Measurements from ENCODE around the gene ZNF865.

The ZNF865 gene

DNA sequence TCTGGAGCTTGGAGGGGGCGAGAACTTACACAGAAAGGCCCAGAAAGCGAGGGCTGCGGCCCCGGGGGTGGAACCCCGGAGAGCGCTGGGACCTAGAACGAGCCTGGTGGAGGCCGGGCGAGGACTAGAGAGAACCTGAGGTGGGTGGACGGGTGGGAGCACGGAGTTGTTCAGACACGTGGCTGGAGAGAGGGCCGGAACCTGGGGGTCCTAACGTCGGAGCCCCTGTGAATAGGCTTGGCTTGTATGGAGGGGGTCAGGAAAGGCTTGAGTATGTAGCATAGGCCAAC is 38.4 kb downstream of the ZNF865 start:
- DNase-seq (ENCODE audit: low read depth) = no peak
- TF ChIP-seq, protein P1, sequence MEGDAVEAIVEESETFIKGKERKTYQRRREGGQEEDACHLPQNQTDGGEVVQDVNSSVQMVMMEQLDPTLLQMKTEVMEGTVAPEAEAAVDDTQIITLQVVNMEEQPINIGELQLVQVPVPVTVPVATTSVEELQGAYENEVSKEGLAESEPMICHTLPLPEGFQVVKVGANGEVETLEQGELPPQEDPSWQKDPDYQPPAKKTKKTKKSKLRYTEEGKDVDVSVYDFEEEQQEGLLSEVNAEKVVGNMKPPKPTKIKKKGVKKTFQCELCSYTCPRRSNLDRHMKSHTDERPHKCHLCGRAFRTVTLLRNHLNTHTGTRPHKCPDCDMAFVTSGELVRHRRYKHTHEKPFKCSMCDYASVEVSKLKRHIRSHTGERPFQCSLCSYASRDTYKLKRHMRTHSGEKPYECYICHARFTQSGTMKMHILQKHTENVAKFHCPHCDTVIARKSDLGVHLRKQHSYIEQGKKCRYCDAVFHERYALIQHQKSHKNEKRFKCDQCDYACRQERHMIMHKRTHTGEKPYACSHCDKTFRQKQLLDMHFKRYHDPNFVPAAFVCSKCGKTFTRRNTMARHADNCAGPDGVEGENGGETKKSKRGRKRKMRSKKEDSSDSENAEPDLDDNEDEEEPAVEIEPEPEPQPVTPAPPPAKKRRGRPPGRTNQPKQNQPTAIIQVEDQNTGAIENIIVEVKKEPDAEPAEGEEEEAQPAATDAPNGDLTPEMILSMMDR (conservative IDR thresholded peaks at IDR 0.05; ENCODE audit: control insufficient read depth, insufficient read depth, low read depth, low read length) = no peak
- peak overlapping the region; percentile 77 for H3K4me3 ChIP-seq (ENCODE audit: control insufficient read depth, low read depth, low read length)

DNA sequence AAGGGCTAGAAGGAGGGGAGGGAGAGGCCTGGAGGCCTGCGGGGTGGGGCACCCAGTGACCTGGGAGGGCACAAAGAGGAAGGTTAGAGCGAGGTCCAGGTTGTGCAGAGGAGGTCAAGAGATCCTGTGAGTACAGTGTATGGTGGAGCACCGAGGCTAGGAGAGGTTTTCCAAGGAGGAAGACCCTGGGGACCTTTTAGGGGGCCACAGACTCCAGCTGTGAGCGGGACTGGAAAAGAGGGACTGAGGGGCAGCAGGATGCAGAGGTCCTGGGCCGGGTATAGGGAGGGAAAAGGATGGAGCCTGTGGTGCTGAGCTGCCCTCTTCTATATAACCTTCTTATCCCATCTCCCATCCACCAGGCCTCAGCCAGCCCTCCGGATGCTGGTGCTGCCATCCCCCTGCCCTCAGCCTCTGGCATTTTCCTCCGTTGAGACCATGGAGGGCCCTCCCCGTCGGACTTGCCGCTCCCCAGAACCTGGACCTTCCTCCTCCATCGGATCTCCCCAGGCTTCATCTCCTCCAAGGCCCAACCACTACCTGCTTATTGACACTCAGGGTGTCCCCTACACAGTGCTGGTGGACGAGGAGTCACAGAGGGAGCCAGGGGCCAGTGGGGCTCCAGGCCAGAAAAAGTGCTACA is 38.9 kb downstream of the ZNF865 start:
- H3K4me3 ChIP-seq (ENCODE audit: control insufficient read depth, low read depth, low read length) = peak overlapping the region; percentile 77
- TF ChIP-seq, protein P1 (conservative IDR thresholded peaks at IDR 0.05; ENCODE audit: control insufficient read depth, insufficient read depth, low read depth, low read length) = no peak
- no peak for DNase-seq (ENCODE audit: low read depth)

DNA sequence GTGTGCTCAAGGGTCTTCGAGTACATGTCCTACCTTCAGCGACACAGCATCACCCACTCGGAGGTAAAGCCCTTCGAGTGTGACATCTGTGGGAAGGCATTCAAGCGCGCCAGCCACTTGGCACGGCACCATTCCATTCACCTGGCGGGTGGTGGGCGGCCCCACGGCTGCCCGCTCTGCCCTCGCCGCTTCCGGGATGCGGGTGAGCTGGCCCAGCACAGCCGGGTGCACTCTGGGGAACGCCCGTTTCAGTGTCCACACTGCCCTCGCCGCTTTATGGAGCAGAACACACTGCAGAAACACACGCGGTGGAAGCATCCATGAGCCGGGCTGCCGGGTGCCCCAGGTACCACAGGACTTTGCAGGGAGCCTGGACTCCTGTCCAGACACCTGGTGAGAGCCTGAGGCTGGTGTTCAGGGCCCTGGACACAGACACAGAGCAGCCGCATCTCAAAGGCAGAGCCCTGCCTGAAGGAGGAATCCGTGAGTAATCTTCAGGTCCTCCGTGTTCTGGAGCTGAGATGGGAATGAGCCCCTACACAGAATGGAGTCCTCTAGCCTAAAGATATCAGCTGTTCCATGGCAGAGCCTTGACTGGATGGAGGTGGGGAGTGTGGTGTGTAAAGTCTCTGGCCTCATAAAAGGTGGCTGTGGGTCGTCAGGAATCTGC is 39.5 kb downstream of the ZNF865 start:
- H3K4me3 ChIP-seq (ENCODE audit: control insufficient read depth, low read depth, low read length) = peak overlapping the region; percentile 77
- TF ChIP-seq, protein P1 (conservative IDR thresholded peaks at IDR 0.05; ENCODE audit: control insufficient read depth, insufficient read depth, low read depth, low read length) = no peak
- no peak for DNase-seq (ENCODE audit: low read depth)

DNA sequence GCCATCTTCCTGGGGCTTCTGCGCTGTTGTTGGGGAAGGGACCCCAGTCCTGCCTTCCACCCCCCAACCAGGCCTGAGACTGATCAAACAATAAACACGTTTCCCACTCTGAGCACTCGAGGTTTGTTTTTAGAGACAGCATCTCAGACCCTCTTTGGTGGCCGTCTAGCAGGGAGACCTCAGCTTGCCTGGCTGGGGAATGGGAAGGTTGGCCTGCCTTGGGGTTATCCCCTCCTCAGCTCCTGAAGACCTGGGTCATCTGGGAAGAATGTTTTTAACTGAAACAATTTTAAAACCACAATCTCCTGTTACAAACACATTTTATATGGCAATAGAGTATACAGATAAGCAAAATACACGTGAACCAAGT is 40.0 kb downstream of the ZNF865 start:
- no peak for DNase-seq (ENCODE audit: low read depth)
- TF ChIP-seq, protein P1 (conservative IDR thresholded peaks at IDR 0.05; ENCODE audit: control insufficient read depth, insufficient read depth, low read depth, low read length) = no peak
- H3K4me3 ChIP-seq (ENCODE audit: control insufficient read depth, low read depth, low read length) = no peak overlapping the region

DNA sequence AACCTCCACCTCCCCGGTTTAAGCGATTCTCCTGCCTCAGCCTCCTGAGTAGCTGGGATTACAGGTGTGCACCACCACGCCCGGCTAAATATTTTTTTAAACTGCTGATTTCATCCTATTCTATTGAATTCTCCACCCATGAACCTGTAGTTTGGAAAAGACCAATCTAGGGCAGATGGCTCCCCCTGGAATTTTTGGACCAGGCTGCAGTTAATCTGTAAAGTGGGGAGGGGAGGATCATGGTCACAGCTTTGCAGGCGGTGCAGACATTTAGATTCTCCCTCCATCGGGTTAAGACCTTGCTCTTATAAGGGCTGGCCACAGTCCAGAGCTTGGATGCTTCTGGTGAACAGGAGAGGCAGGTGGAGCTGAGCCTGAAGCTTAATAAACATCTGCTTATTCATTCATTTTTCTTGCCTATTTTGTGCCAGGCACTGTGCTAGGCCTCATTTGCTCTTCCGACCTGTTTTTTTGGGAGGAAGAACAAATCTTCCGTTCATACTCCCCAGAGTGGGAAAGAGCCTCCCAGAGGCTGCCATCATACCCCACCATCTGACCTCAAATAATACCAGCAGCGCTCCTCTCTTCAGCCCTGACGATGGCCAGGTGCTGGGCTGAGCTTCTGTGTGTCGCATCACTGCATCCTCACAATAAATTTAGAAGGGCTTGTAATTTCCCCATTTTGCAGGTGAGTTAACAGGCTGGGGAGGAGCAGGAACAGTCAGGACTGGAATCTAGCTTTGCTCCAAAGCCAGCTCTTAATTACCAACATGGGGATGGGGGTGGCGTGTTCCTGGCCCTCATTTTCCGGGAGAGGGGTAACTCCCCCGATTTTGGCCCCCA is 41.7 kb downstream of the ZNF865 start:
- peak overlapping the region; percentile 59 for H3K4me3 ChIP-seq (ENCODE audit: control insufficient read depth, low read depth, low read length)
- TF ChIP-seq, protein P1 (conservative IDR thresholded peaks at IDR 0.05; ENCODE audit: control insufficient read depth, insufficient read depth, low read depth, low read length) = no peak
- DNase-seq (ENCODE audit: low read depth) = no peak

DNA sequence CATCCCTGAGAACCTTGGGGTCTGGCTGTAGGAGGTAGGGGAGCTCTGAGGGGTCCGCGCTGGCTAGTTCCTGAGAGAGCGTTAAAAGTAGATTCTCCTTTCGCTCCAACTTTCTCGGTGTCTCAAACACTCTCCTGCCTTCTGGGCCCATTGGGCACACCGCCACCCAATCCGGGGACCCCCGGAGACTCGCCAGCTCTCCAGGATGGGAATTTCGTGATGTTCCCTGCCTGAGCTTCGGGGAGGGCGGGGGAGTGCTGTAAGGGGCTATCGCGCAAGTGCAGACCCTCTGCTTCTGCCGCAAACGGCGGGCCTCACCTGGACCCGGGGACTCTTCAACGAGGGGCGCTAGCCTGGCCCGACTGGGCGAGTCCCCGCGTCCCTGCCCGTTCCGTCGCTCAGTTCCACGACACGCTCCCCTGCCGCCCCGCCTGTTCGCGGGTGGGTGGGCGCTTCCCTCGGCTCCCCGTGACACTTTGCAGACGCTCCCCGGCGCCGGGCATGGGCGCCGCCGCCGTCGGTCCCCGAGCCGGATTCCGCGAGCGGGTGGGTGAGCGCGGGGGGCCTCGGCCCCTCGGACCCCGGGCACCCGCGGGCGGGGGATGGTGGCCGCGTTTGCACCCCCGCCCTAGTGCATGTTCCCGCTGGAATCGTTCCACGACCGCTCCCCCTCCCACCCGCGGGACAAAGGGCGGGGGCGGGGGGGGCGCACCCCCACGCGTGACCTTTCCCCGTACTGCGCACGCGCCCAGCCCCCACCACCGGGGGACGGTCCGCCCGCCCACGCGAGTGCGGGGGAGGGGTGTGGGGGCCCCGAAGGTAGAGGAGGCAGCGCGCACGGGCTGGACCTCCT is 42.5 kb downstream of the ZNF865 start, which contains the start of gene CCDC106:
TSS of gene CCDC106 (plus strand) at position 481 of the 853 bp plus-strand sequence. CDS start 835 bp downstream, outside the sequence.
- DNase-seq (ENCODE audit: low read depth) = peak; percentile 56
- TF ChIP-seq, protein P1 (conservative IDR thresholded peaks at IDR 0.05; ENCODE audit: control insufficient read depth, insufficient read depth, low read depth, low read length) = no peak
- peak within 1 kb of the TSS; percentile 59 for H3K4me3 ChIP-seq (ENCODE audit: control insufficient read depth, low read depth, low read length)

Data from fibroblast of mammary gland (primary cell).